Measurements from ENCODE around the gene RNF223. TPM values are rescaled to one million over a fixed set of nuclear protein-coding genes. Genes with fewer than 3 reads are reported as not detected.

The RNF223 gene
- total RNA-seq, 1 donor from 2014 or later = not detected

GRCh38 chr1:1042835-1043234 is 31.3 kb downstream of the RNF223 start:
- Histone ChIP-seq H3K79me2 (ENCODE audit: low read depth) (no peaks in the 10 kb centered on the region), H3F3A (ENCODE audit: low read depth) (peaks cover 12% of the 10 kb centered on the region), H2AFZ (replicated peaks) (no peak overlapping the region), H4K20me1 (ENCODE audit: low read depth) (peaks cover 61% of the 10 kb centered on the region), H3K36me3 (no peaks in the 10 kb centered on the region), H3K27ac (no peak overlapping the region), H3K27me3 (peaks cover 28% of the 10 kb centered on the region), H3K9me3 (ENCODE audit: low read depth) (no peaks in the 10 kb centered on the region), H3K4me2 (no peak overlapping the region), H3K9ac (no peak overlapping the region), H3K4me1 (peaks cover 14% of the 10 kb centered on the region), H3K4me3 (no peak overlapping the region)
- TF ChIP-seq EZH2phosphoT487 (IDR thresholded peaks at IDR 0.05) = no peak
- TF ChIP-seq EZH2 (IDR thresholded peaks at IDR 0.05) = no peak
- H3K4me3 Mint-ChIP-seq = no peak overlapping the region
- peaks cover 19% of the 10 kb centered on the region for H3K27me3 Mint-ChIP-seq (ENCODE audit: insufficient read depth, low read depth)
- H3K4me1 Mint-ChIP-seq = peaks cover 5% of the 10 kb centered on the region
- peaks cover 10% of the 10 kb centered on the region for H3K36me3 Mint-ChIP-seq
- no peak overlapping the region for H3K27ac Mint-ChIP-seq
- no peaks in the 10 kb centered on the region for H3K9me3 Mint-ChIP-seq
- no peak for DNase-seq (ENCODE audit: low spot score)

- Mint-ChIP-seq H3K36me3 (peaks cover 10% of the 10 kb centered on the region), H3K4me3 (no peak overlapping the region), H3K27me3 (ENCODE audit: insufficient read depth, low read depth) (peaks cover 16% of the 10 kb centered on the region), H3K9me3 (no peaks in the 10 kb centered on the region), H3K4me1 (peaks cover 5% of the 10 kb centered on the region), H3K27ac (no peak overlapping the region)
- Histone ChIP-seq H3K9ac (no peak overlapping the region), H4K20me1 (ENCODE audit: low read depth) (peaks cover 67% of the 10 kb centered on the region), H3K36me3 (no peaks in the 10 kb centered on the region), H3K27me3 (peaks cover 28% of the 10 kb centered on the region), H3K9me3 (ENCODE audit: low read depth) (no peaks in the 10 kb centered on the region), H3K4me1 (peaks cover 14% of the 10 kb centered on the region), H3K79me2 (ENCODE audit: low read depth) (no peaks in the 10 kb centered on the region), H3K4me3 (no peak overlapping the region), H3K4me2 (no peak overlapping the region), H3F3A (ENCODE audit: low read depth) (peaks cover 12% of the 10 kb centered on the region), H2AFZ (replicated peaks) (no peak overlapping the region), H3K27ac (no peak overlapping the region)
- DNase-seq (ENCODE audit: low spot score) = no peak
- TF ChIP-seq EZH2 (IDR thresholded peaks at IDR 0.05) (no peak), EZH2phosphoT487 (IDR thresholded peaks at IDR 0.05) (no peak), CTCF (IDR thresholded peaks at IDR 0.05) (no peak)
These were observed 32.2 kb downstream of the RNF223 start for GRCh38 chr1:1041873-1042272.

- peak; percentile 83 for DNase-seq (ENCODE audit: low spot score)
- Mint-ChIP-seq H3K36me3 (peaks cover 11% of the 10 kb centered on the region), H3K27me3 (ENCODE audit: insufficient read depth, low read depth) (peaks cover 18% of the 10 kb centered on the region), H3K4me1 (peaks cover 5% of the 10 kb centered on the region), H3K4me3 (no peak overlapping the region), H3K27ac (no peak overlapping the region), H3K9me3 (no peaks in the 10 kb centered on the region)
- H3K9me3 ChIP-seq (ENCODE audit: low read depth) = no peaks in the 10 kb centered on the region
- peaks cover 75% of the 10 kb centered on the region for H4K20me1 ChIP-seq (ENCODE audit: low read depth)
- H3K4me1 ChIP-seq = peaks cover 14% of the 10 kb centered on the region
- no peaks in the 10 kb centered on the region for H3K36me3 ChIP-seq
- H3K4me3 ChIP-seq = no peak overlapping the region
- peaks cover 12% of the 10 kb centered on the region for H3F3A ChIP-seq (ENCODE audit: low read depth)
- no peak overlapping the region for H3K27ac ChIP-seq
- peaks cover 28% of the 10 kb centered on the region for H3K27me3 ChIP-seq
- peak overlapping the region; percentile 57 for H3K4me2 ChIP-seq
- H3K9ac ChIP-seq = no peak overlapping the region
- no peaks in the 10 kb centered on the region for H3K79me2 ChIP-seq (ENCODE audit: low read depth)
- TF ChIP-seq EZH2phosphoT487 (IDR thresholded peaks at IDR 0.05) = no peak
- TF ChIP-seq EZH2 (IDR thresholded peaks at IDR 0.05) = no peak
- no peak for TF ChIP-seq CTCF (IDR thresholded peaks at IDR 0.05)
- H2AFZ ChIP-seq (replicated peaks) = no peak overlapping the region
These were observed 33.0 kb downstream of the RNF223 start for GRCh38 chr1:1041092-1041523.

All from neural progenitor cell (in vitro differentiated cells).